NCI-H748 (cell line): ENCODE measurements around the gene GALNT16.

Experiments
- DNase-seq: peaks from one replicate; lab custom pipeline; 2025; ENCODE audit not compliant: unreplicated experiment; lab: John Stamatoyannopoulos, UW

GALNT16 gene

DNA sequence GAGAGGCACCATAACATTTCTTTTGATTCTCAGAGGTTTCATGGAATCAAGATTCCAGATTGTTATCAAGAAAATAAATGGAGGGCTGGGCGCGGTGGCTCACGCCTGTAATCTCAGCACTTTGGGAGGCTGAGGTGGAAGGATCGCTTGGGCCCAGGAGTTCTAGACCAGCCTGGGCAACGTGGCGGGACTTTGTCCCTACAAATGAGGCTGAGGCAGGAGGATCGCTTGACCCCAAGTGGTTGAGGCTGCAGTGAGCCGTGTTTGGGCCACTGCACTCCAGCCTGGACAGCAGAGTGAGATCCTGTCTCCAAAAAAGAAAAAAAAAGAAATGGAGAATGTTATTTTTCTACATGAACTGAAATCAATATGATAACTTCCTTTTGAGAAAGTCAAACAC lies 139.8 kb downstream of the GALNT16 start:
- no peak for DNase-seq

DNA sequence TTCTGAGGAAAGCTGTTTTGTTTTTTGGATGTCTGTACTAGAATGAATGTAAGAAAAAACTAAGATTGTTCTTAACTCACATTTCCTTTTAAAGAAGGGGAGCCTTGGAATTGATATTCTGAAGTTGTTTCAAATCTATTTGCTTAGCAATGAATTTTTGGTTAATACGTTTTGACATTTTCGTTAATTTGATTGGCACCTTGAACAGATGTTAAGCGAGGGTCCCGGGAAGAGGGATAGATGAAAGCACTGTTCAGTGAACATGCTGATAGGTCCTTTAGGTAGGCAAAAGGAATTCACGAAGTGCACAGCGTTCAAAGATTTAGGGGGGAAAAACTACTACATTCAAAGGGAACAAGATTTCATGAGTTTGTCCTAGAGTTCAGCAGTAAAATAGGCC lies 140.2 kb downstream of the GALNT16 start:
- no peak for DNase-seq

DNA sequence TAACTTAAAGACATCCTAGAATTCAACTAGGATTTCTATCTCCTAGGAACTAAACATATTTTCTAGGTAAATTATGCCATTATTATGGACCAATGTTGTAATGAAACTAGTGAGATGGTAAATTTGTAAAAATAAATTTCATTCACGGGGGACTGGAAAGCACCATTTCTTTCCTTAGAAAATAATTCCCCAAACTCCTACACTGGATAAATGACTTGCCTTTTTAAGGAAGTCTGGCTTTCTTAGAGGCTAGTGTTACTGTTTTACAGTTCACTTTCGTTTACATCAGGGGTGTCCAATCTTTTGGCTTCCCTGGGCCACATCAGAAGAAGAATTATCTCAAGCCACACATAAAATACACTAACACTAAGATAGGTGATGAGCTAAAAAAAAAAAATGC lies 141.9 kb downstream of the GALNT16 start:
- no peak for DNase-seq

DNA sequence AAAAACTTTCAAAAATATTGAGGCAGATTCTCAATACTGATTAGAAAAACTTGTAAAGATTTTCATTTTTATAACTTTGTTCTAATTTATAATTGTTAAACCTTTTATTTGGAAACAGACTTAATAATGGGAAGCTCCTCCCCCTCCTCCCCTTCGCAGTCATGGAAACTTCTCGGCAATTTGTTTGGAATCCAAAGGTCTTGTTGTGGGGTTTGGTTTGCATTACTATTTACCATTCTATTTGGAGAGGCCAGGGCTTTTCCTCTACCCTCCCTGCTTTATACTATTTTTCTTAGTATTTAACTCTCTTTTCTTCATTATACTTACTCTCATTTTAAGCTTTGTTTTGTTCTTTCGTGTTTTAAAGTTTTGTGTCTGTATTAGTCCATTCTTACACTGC lies 144.5 kb downstream of the GALNT16 start:
- DNase-seq = no peak

DNA sequence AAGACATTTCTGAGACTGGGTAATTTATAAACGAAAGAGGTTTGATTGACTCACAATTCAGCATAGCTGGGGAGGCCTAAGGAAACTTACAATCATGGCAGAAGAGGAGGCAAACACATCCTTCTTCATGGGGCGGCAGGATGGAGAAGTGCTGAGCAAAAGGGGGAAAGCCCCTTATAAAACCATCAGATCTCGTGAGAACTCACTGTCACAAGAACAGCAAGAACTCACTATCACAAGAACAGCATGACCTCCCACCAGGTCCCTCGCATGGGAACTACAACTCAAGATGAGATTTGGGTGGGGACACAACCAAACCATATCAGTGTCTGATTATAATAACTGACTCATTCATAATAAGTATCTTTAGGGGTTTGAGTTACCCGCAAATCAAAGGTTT lies 144.9 kb downstream of the GALNT16 start:
- DNase-seq = no peak

DNA sequence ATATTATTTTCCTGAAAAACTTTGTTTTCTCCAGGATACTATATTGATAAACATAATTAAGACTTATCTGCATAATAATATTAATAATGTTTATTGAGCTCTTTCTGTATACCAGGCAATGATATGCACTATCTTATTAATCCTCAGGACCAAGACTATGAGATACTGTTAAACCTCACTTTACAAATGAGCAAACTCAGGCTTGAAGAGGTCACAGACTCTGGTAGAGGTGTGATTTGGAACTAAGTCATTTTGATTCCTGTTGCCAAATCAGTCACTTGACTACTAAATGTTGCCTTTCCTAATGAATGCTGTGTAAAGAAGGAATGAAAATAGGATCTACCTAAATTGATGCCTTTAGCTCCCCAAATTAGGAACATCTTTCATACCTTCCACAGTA lies 145.8 kb downstream of the GALNT16 start:
- DNase-seq = no peak
